K562 (cell line): ENCODE measurements around the gene WNK1. TPM values are rescaled to one million over a fixed set of nuclear protein-coding genes. Genes with fewer than 3 reads are reported as not detected.

Experiments used
- ADNP ChIP-seq: fragments of 200-800 bp; sonication (Bioruptor generic); IDR thresholded peaks from 2 replicates; pipeline ENCODE4 v1.6.1; 2016; ENCODE audit warnings: missing genetic modification characterization, missing compliant biosample characterization
- CC2D1A ChIP-seq: fragments of 450-650 bp; IDR thresholded peaks from 2 replicates; pipeline ENCODE4 v1.6.1; 2017; ENCODE audit warnings: mild to moderate bottlenecking
- DLX4 ChIP-seq: fragments of 250-450 bp; sonication (Bioruptor Pico); IDR thresholded peaks from 2 replicates; pipeline ENCODE4 v1.6.1; 2021; ENCODE audit warnings: mild to moderate bottlenecking
- ILF3 ChIP-seq: fragments of 450-650 bp; IDR thresholded peaks from 2 replicates; pipeline ENCODE4 v1.6.1; 2018; ENCODE audit warnings: antibody characterized with exemption, mild to moderate bottlenecking, moderate library complexity, borderline replicate concordance
- KDM1A ChIP-seq, 2 experiments: fragments of 450-650 bp; IDR thresholded peaks; 2 replicates each; pipeline ENCODE4 v1.6.1; 2016; ENCODE audit warnings: mild to moderate bottlenecking in 2 of 2
- LARP7 ChIP-seq: fragments of 450-650 bp; IDR thresholded peaks from 2 replicates; pipeline ENCODE4 v1.6.1; 2016
- MAFK ChIP-seq: IDR thresholded peaks from 2 replicates; pipeline ENCODE4 v1.6.1; 2011; ENCODE audit warnings: low read length, improper control_type of control experiment
- MEF2D ChIP-seq: conservative IDR thresholded peaks from 2 replicates; pipeline ENCODE4 v1.6.1; 2016; ENCODE audit warnings: low read depth, missing genetic modification characterization, missing compliant biosample characterization
- NFRKB ChIP-seq: fragments of 450-650 bp; IDR thresholded peaks from 2 replicates; pipeline ENCODE4 v1.6.1; 2016; ENCODE audit warnings: low read depth
- PHTF2 ChIP-seq: fragments of 250-450 bp; sonication (Bioruptor Pico); IDR thresholded peaks from 2 replicates; pipeline ENCODE4 v1.5.0; 2021; ENCODE audit warnings: mild to moderate bottlenecking
- POLR2G ChIP-seq: fragments of 200-400 bp; formaldehyde crosslinking; IDR thresholded peaks from 2 replicates; pipeline ENCODE4 v1.6.1; 2017; ENCODE audit warnings: low read depth, mild to moderate bottlenecking, antibody characterized with exemption, low read length, moderate library complexity
- RBFOX2 ChIP-seq: fragments of 200-400 bp; formaldehyde crosslinking; IDR thresholded peaks from 2 replicates; pipeline ENCODE4 v1.6.1; 2017; ENCODE audit warnings: low read depth, mild to moderate bottlenecking, low read length, moderate library complexity
- SAFB2 ChIP-seq: fragments of 200-400 bp; formaldehyde crosslinking; IDR thresholded peaks from 2 replicates; pipeline ENCODE4 v1.6.1; 2018; ENCODE audit warnings: borderline replicate concordance, low read length, low read depth, moderate library complexity; ENCODE audit not compliant: severe bottlenecking
- SP2 ChIP-seq: IDR thresholded peaks from 2 replicates; pipeline ENCODE4 v1.6.1; 2011; ENCODE audit warnings: mild to moderate bottlenecking, low read depth, low read length, moderate library complexity; ENCODE audit not compliant: poor library complexity, severe bottlenecking; ENCODE audit errors: extremely low read depth
- TAF7 ChIP-seq: fragments of 450-650 bp; IDR thresholded peaks from 2 replicates; pipeline ENCODE4 v1.6.1; 2016; ENCODE audit warnings: missing genetic modification characterization, missing compliant biosample characterization
- USF2 ChIP-seq: sonication (generic); formaldehyde crosslinking; IDR thresholded peaks from 2 replicates; pipeline ENCODE4 v1.5.0; 2020; ENCODE audit warnings: missing genetic modification reagents
- ZNF133 ChIP-seq: fragments of 250-450 bp; sonication (Bioruptor Pico); IDR thresholded peaks from 2 replicates; pipeline ENCODE4 v1.4.0; 2020; ENCODE audit warnings: mild to moderate bottlenecking
- ZNF23 ChIP-seq: fragments of 250-450 bp; sonication (Bioruptor Pico); IDR thresholded peaks from 2 replicates; pipeline ENCODE4 v1.4.0; 2020; ENCODE audit warnings: mild to moderate bottlenecking
- ZNF41 ChIP-seq: fragments of 250-450 bp; sonication (Bioruptor Pico); conservative IDR thresholded peaks from 2 replicates; pipeline ENCODE4 v1.4.0; 2020; ENCODE audit warnings: mild to moderate bottlenecking
- ZNF561 ChIP-seq: fragments of 450-650 bp; formaldehyde crosslinking; conservative IDR thresholded peaks from 2 replicates; pipeline ENCODE4 v1.4.0; 2020; ENCODE audit warnings: mild to moderate bottlenecking, moderate library complexity
- polyA plus RNA-seq, 8 experiments: library from polyadenylated mRNA; depleted of rRNA in 4 of 8; stranded (reverse) in 5 of 8; unstranded in 3 of 8; fragments of >200 nt; fragmentation: Nextera tagmentation in 2 of 8; fragmentation: Illumina TruSeq in 1 of 8; extraction: Ambion mirVana in 2 of 8; extraction: Trizol in 1 of 8; gene quantifications; 2 replicates each; pipeline versions ENCODE4 v1.2.1 to v1.2.3, GENCODE V29; 2011 to 2014; ENCODE audit warnings: inconsistent platforms in 1 of 8, missing spikeins in 1 of 8
- total RNA-seq, 7 experiments: library from RNA; depleted of rRNA in 6 of 7; stranded (reverse); fragments of >200 nt in 6 of 7; fragmentation: Illumina TruSeq in 2 of 7; extraction: Trizol in 2 of 7; gene quantifications; 2 replicates each; pipeline versions ENCODE4 v1.2.1 to v1.2.3, GENCODE V29; 2011 to 2021; ENCODE audit warnings: low replicate concordance in 1 of 7
- TF ChIP-seq, protein P1 (sequence below): fragments of 150-350 bp; conservative IDR thresholded peaks from 2 replicates; pipeline ENCODE4 v1.6.1; 2014; ENCODE audit warnings: low read length
- TF ChIP-seq, protein P2 (sequence below): sonication (generic); formaldehyde crosslinking; IDR thresholded peaks from 2 replicates; pipeline ENCODE4 v1.8.0; 2022; ENCODE audit warnings: mild to moderate bottlenecking, missing genetic modification reagents
- TF ChIP-seq, protein P3 (sequence below): fragments of 250-450 bp; sonication (Bioruptor Pico); IDR thresholded peaks from 2 replicates; pipeline ENCODE4 v1.5.0; 2022; ENCODE audit warnings: mild to moderate bottlenecking

WNK1 gene
- total and polyA plus RNA-seq, 9 of the 15 experiments (the other 6 are each of a cell fraction or from before 2014, with no cell fraction given) = 4.3 to 73.9 (median 31.0) TPM

- TF ChIP-seq ILF3 = no peak
- TF ChIP-seq PHTF2 (CRISPR knock-in tag) = no peak
- no peak for TF ChIP-seq ADNP (tag)
- TF ChIP-seq LARP7 = no peak
- no peak for TF ChIP-seq ZNF41 (CRISPR knock-in tag)
- TF ChIP-seq SP2 = no peak
- peak; percentile 74 for TF ChIP-seq RBFOX2
- peak; percentile 72 for TF ChIP-seq TAF7 (tag)
- no peak for TF ChIP-seq USF2 (CRISPR knock-in tag)
- no peak for TF ChIP-seq CC2D1A
- no peak for TF ChIP-seq SAFB2
- no peak for TF ChIP-seq MAFK
- no peak for TF ChIP-seq KDM1A (IDR thresholded peaks at IDR 0.05)
- TF ChIP-seq POLR2G = peak; percentile 85
- TF ChIP-seq, protein P1, sequence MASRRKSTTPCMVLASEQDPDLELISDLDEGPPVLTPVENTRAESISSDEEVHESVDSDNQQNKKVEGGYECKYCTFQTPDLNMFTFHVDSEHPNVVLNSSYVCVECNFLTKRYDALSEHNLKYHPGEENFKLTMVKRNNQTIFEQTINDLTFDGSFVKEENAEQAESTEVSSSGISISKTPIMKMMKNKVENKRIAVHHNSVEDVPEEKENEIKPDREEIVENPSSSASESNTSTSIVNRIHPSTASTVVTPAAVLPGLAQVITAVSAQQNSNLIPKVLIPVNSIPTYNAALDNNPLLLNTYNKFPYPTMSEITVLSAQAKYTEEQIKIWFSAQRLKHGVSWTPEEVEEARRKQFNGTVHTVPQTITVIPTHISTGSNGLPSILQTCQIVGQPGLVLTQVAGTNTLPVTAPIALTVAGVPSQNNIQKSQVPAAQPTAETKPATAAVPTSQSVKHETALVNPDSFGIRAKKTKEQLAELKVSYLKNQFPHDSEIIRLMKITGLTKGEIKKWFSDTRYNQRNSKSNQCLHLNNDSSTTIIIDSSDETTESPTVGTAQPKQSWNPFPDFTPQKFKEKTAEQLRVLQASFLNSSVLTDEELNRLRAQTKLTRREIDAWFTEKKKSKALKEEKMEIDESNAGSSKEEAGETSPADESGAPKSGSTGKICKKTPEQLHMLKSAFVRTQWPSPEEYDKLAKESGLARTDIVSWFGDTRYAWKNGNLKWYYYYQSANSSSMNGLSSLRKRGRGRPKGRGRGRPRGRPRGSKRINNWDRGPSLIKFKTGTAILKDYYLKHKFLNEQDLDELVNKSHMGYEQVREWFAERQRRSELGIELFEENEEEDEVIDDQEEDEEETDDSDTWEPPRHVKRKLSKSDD = no peak
- no peak for TF ChIP-seq ZNF133
- no peak for TF ChIP-seq NFRKB
- TF ChIP-seq, protein P2, sequence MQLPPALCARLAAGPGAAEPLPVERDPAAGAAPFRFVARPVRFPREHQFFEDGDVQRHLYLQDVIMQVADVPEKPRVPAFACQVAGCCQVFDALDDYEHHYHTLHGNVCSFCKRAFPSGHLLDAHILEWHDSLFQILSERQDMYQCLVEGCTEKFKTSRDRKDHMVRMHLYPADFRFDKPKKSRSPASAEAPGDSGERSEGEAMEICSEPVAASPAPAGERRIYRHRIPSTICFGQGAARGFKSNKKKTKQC (CRISPR knock-in tag) = no peak
- TF ChIP-seq, protein P3, sequence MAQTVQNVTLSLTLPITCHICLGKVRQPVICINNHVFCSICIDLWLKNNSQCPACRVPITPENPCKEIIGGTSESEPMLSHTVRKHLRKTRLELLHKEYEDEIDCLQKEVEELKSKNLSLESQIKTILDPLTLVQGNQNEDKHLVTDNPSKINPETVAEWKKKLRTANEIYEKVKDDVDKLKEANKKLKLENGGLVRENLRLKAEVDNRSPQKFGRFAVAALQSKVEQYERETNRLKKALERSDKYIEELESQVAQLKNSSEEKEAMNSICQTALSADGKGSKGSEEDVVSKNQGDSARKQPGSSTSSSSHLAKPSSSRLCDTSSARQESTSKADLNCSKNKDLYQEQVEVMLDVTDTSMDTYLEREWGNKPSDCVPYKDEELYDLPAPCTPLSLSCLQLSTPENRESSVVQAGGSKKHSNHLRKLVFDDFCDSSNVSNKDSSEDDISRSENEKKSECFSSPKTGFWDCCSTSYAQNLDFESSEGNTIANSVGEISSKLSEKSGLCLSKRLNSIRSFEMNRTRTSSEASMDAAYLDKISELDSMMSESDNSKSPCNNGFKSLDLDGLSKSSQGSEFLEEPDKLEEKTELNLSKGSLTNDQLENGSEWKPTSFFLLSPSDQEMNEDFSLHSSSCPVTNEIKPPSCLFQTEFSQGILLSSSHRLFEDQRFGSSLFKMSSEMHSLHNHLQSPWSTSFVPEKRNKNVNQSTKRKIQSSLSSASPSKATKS (CRISPR knock-in tag) = no peak
- TF ChIP-seq DLX4 (CRISPR knock-in tag) = no peak
- TF ChIP-seq MEF2D (tag) = no peak
- TF ChIP-seq ZNF23 (CRISPR knock-in tag) = no peak
- TF ChIP-seq ZNF561 (CRISPR knock-in tag) = no peak
These were observed at the start of gene WNK1 (continued) for GRCh38 chr12:751999-752694.
